ENCODE measurements around the gene PDCD4.

Gene PDCD4

GRCh38 chr10:110861930-110862649, 9.6 kb upstream of the PDCD4 start:
- no peak overlapping the region for H3K27ac ChIP-seq
- TF ChIP-seq CTCF (IDR thresholded peaks at IDR 0.05) = no peak
- TF ChIP-seq ZFX (IDR thresholded peaks at IDR 0.05; ENCODE audit: borderline replicate concordance) = no peak

- TF ChIP-seq CTCF (IDR thresholded peaks at IDR 0.05) (no peak), ZFX (IDR thresholded peaks at IDR 0.05; ENCODE audit: borderline replicate concordance) (no peak)
These were observed 8.8 kb upstream of the PDCD4 start for GRCh38 chr10:110862961-110863360.

GRCh38 chr10:110863361-110863760, 8.4 kb upstream of the PDCD4 start:
- TF ChIP-seq ZFX (IDR thresholded peaks at IDR 0.05; ENCODE audit: borderline replicate concordance) (no peak), CTCF (IDR thresholded peaks at IDR 0.05) (no peak)
- no peak overlapping the region for H3K27ac ChIP-seq

More at GRCh38 chr10:110862961-110863360, 8.8 kb upstream of the PDCD4 start:
- H3K27ac ChIP-seq = no peak overlapping the region

GRCh38 chr10:110863956-110864355, 7.8 kb upstream of the PDCD4 start:
- TF ChIP-seq ZFX (IDR thresholded peaks at IDR 0.05; ENCODE audit: borderline replicate concordance) (no peak), CTCF (IDR thresholded peaks at IDR 0.05) (no peak)
- H3K27ac ChIP-seq = no peak overlapping the region

- TF ChIP-seq CTCF (IDR thresholded peaks at IDR 0.05) (no peak), ZFX (IDR thresholded peaks at IDR 0.05; ENCODE audit: borderline replicate concordance) (no peak)
- no peak overlapping the region for H3K27ac ChIP-seq
These were observed 7.0 kb upstream of the PDCD4 start for GRCh38 chr10:110864662-110865140.

- TF ChIP-seq CTCF (IDR thresholded peaks at IDR 0.05) (no peak), ZFX (IDR thresholded peaks at IDR 0.05; ENCODE audit: borderline replicate concordance) (no peak)
- no peak overlapping the region for H3K27ac ChIP-seq
These were observed 6.4 kb upstream of the PDCD4 start for GRCh38 chr10:110865186-110865808.

Data from 22Rv1 (cell line).